GM23338 (cell line): ENCODE measurements around the gene ENTPD6.

Experiments used
- CREB1 ChIP-seq: fragments of 250-450 bp; sonication (Bioruptor Pico); IDR thresholded peaks from 2 replicates; pipeline ENCODE4 v1.5.0; 2020; ENCODE audit warnings: low read depth, mild to moderate bottlenecking, moderate library complexity
- EZH2 ChIP-seq: fragments of 200-600 bp; sonication (generic); IDR thresholded peaks from one replicate; pipeline ENCODE4 v1.8.0; 2017; ENCODE audit warnings: antibody characterized with exemption, mild to moderate bottlenecking, low read depth; ENCODE audit not compliant: unreplicated experiment
- EZH2phosphoT487 ChIP-seq: fragments of 200-600 bp; sonication (generic); IDR thresholded peaks from one replicate; pipeline ENCODE4 v1.8.1; 2018; ENCODE audit warnings: antibody characterized with exemption; ENCODE audit not compliant: unreplicated experiment
- JUNB ChIP-seq: IDR thresholded peaks from one replicate; pipeline ENCODE4 v1.6.1; 2016; ENCODE audit warnings: antibody characterized with exemption; ENCODE audit not compliant: unreplicated experiment
- NANOG ChIP-seq: IDR thresholded peaks from 2 replicates; pipeline ENCODE4 v1.6.1; 2016; ENCODE audit warnings: antibody characterized with exemption, borderline replicate concordance
- POLR2AphosphoS5 ChIP-seq: IDR thresholded peaks from 2 replicates; pipeline ENCODE4 v1.6.1; 2016; ENCODE audit warnings: antibody characterized with exemption, low read depth
- REST ChIP-seq: IDR thresholded peaks from one replicate; pipeline ENCODE4 v1.6.1; 2018; ENCODE audit warnings: antibody characterized with exemption; ENCODE audit not compliant: unreplicated experiment
- STAT1 ChIP-seq: IDR thresholded peaks from one replicate; pipeline ENCODE4 v1.6.1; 2016; ENCODE audit warnings: antibody characterized with exemption; ENCODE audit not compliant: unreplicated experiment
- ZNF114 ChIP-seq: fragments of 250-450 bp; sonication (Bioruptor Pico); IDR thresholded peaks from 2 replicates; pipeline ENCODE4 v1.5.0; 2020; ENCODE audit warnings: mild to moderate bottlenecking, moderate library complexity
- ZNF331 ChIP-seq: fragments of 250-450 bp; sonication (Bioruptor Pico); IDR thresholded peaks from 2 replicates; pipeline ENCODE4 v1.5.0; 2020; ENCODE audit warnings: low read depth, mild to moderate bottlenecking, moderate library complexity
- TF ChIP-seq, protein P1 (sequence below), 2 experiments: fragments of 200-600 bp in 1 of 2; sonication (generic) in 1 of 2; conservative IDR thresholded peaks; 2 replicates each; pipeline versions ENCODE4 v1.5.1 to v1.6.1; 2016 to 2017; ENCODE audit warnings: antibody characterized with exemption in 2 of 2, low read depth in 2 of 2, mild to moderate bottlenecking in 2 of 2, moderate library complexity in 1 of 2
- TF ChIP-seq, protein P2 (sequence below): IDR thresholded peaks from 2 replicates; pipeline ENCODE4 v1.6.1; 2016; ENCODE audit warnings: antibody characterized with exemption
- TF ChIP-seq, protein P3 (sequence below): fragments of 250-450 bp; sonication (Bioruptor Pico); IDR thresholded peaks from 2 replicates; pipeline ENCODE4 v1.5.0; 2020; ENCODE audit warnings: mild to moderate bottlenecking, moderate library complexity

- TF ChIP-seq CREB1 (CRISPR knock-in tag) (no peak), REST (no peak), POLR2AphosphoS5 (no peak), EZH2phosphoT487 (no peak), EZH2 (no peak), JUNB (no peak), NANOG (no peak), STAT1 (no peak), ZNF114 (CRISPR knock-in tag) (no peak), ZNF331 (CRISPR knock-in tag) (no peak)
- TF ChIP-seq, protein P1, sequence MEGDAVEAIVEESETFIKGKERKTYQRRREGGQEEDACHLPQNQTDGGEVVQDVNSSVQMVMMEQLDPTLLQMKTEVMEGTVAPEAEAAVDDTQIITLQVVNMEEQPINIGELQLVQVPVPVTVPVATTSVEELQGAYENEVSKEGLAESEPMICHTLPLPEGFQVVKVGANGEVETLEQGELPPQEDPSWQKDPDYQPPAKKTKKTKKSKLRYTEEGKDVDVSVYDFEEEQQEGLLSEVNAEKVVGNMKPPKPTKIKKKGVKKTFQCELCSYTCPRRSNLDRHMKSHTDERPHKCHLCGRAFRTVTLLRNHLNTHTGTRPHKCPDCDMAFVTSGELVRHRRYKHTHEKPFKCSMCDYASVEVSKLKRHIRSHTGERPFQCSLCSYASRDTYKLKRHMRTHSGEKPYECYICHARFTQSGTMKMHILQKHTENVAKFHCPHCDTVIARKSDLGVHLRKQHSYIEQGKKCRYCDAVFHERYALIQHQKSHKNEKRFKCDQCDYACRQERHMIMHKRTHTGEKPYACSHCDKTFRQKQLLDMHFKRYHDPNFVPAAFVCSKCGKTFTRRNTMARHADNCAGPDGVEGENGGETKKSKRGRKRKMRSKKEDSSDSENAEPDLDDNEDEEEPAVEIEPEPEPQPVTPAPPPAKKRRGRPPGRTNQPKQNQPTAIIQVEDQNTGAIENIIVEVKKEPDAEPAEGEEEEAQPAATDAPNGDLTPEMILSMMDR (conservative IDR thresholded peaks at IDR 0.05; ENCODE audit: low read depth in 2 of 2): no peak
- TF ChIP-seq, protein P2, sequence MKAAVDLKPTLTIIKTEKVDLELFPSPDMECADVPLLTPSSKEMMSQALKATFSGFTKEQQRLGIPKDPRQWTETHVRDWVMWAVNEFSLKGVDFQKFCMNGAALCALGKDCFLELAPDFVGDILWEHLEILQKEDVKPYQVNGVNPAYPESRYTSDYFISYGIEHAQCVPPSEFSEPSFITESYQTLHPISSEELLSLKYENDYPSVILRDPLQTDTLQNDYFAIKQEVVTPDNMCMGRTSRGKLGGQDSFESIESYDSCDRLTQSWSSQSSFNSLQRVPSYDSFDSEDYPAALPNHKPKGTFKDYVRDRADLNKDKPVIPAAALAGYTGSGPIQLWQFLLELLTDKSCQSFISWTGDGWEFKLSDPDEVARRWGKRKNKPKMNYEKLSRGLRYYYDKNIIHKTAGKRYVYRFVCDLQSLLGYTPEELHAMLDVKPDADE: no peak
- TF ChIP-seq, protein P3, sequence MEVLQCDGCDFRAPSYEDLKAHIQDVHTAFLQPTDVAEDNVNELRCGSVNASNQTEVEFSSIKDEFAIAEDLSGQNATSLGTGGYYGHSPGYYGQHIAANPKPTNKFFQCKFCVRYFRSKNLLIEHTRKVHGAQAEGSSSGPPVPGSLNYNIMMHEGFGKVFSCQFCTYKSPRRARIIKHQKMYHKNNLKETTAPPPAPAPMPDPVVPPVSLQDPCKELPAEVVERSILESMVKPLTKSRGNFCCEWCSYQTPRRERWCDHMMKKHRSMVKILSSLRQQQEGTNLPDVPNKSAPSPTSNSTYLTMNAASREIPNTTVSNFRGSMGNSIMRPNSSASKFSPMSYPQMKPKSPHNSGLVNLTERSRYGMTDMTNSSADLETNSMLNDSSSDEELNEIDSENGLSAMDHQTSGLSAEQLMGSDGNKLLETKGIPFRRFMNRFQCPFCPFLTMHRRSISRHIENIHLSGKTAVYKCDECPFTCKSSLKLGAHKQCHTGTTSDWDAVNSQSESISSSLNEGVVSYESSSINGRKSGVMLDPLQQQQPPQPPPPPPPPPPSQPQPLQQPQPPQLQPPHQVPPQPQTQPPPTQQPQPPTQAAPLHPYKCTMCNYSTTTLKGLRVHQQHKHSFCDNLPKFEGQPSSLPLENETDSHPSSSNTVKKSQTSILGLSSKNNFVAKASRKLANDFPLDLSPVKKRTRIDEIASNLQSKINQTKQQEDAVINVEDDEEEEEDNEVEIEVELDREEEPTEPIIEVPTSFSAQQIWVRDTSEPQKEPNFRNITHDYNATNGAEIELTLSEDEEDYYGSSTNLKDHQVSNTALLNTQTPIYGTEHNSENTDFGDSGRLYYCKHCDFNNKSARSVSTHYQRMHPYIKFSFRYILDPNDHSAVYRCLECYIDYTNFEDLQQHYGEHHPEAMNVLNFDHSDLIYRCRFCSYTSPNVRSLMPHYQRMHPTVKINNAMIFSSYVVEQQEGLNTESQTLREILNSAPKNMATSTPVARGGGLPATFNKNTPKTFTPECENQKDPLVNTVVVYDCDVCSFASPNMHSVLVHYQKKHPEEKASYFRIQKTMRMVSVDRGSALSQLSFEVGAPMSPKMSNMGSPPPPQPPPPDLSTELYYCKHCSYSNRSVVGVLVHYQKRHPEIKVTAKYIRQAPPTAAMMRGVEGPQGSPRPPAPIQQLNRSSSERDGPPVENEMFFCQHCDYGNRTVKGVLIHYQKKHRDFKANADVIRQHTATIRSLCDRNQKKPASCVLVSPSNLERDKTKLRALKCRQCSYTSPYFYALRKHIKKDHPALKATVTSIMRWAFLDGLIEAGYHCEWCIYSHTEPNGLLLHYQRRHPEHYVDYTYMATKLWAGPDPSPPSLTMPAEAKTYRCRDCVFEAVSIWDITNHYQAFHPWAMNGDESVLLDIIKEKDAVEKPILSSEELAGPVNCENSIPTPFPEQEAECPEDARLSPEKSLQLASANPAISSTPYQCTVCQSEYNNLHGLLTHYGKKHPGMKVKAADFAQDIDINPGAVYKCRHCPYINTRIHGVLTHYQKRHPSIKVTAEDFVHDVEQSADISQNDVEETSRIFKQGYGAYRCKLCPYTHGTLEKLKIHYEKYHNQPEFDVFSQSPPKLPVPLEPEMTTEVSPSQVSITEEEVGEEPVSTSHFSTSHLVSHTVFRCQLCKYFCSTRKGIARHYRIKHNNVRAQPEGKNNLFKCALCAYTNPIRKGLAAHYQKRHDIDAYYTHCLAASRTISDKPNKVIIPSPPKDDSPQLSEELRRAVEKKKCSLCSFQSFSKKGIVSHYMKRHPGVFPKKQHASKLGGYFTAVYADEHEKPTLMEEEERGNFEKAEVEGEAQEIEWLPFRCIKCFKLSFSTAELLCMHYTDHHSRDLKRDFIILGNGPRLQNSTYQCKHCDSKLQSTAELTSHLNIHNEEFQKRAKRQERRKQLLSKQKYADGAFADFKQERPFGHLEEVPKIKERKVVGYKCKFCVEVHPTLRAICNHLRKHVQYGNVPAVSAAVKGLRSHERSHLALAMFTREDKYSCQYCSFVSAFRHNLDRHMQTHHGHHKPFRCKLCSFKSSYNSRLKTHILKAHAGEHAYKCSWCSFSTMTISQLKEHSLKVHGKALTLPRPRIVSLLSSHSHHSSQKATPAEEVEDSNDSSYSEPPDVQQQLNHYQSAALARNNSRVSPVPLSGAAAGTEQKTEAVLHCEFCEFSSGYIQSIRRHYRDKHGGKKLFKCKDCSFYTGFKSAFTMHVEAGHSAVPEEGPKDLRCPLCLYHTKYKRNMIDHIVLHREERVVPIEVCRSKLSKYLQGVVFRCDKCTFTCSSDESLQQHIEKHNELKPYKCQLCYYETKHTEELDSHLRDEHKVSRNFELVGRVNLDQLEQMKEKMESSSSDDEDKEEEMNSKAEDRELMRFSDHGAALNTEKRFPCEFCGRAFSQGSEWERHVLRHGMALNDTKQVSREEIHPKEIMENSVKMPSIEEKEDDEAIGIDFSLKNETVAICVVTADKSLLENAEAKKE (CRISPR knock-in tag): no peak
Observed at GRCh38 chr20:25196786-25197120, 1.2 kb downstream of the ENTPD6 start.
